NB4 (cell line): ENCODE measurements around the gene XPNPEP1.

ENCODE experiments used
- DNase-seq: peaks from one replicate; pipeline ENCODE4 v3.0.0; 2010; ENCODE audit warnings: low read depth
- H3K4me3 ChIP-seq: one replicate; pipeline ENCODE4 v1.5.1; 2011; ENCODE audit warnings: mild to moderate bottlenecking, low read depth, low read length, moderate library complexity
- CTCF ChIP-seq: IDR thresholded peaks from one replicate; pipeline ENCODE4 v1.5.1; 2012; ENCODE audit warnings: low read depth, low read length
- MAX ChIP-seq: IDR thresholded peaks from 2 replicates; pipeline ENCODE4 v1.6.1; 2011; ENCODE audit warnings: low read depth, low read length
- MYC ChIP-seq: IDR thresholded peaks from 2 replicates; pipeline ENCODE4 v1.6.1; 2011; ENCODE audit warnings: low read depth, low read length
- POLR2A ChIP-seq: IDR thresholded peaks from 2 replicates; pipeline ENCODE4 v1.6.1; 2011; ENCODE audit warnings: mild to moderate bottlenecking; ENCODE audit not compliant: insufficient read length; ENCODE audit errors: extremely low read depth

The XPNPEP1 gene

GRCh38 chr10:109883859-109884771 is 39.2 kb downstream of the XPNPEP1 start:
- TF ChIP-seq MYC (peak; percentile 23; the same call in 1 of the 2 replicates), MAX (peak; percentile 90), POLR2A (no peak), CTCF (peak; percentile 97)
- no peak overlapping the region for H3K4me3 ChIP-seq
- peak; percentile 86 for DNase-seq

GRCh38 chr10:109882251-109883057 is 40.9 kb downstream of the XPNPEP1 start:
- DNase-seq: no peak
- no peak overlapping the region for H3K4me3 ChIP-seq
- no peak for TF ChIP-seq POLR2A

- no peak overlapping the region for H3K4me3 ChIP-seq
- TF ChIP-seq MYC (no peak), POLR2A (no peak), CTCF (no peak), MAX (no peak)
- DNase-seq: no peak
Observed at GRCh38 chr10:109881769-109882057, 41.6 kb downstream of the XPNPEP1 start.

GRCh38 chr10:109880886-109881768 is 42.2 kb downstream of the XPNPEP1 start:
- DNase-seq: no peak
- H3K4me3 ChIP-seq: no peak overlapping the region
- TF ChIP-seq POLR2A: no peak
- no peak for TF ChIP-seq MYC
- no peak for TF ChIP-seq CTCF
- no peak for TF ChIP-seq MAX

GRCh38 chr10:109877546-109877945 is 45.8 kb downstream of the XPNPEP1 start:
- H3K4me3 ChIP-seq: no peak overlapping the region
- no peak for DNase-seq
- TF ChIP-seq CTCF: no peak
- TF ChIP-seq MAX: no peak
- no peak for TF ChIP-seq MYC
- TF ChIP-seq POLR2A: no peak
